GM10248 (cell line): ENCODE data around the gene LMX1A.

Experiments
- CTCF ChIA-PET: fragments of 300-600 bp; sonication (Branson Sonifier 250); formaldehyde crosslinking; extraction: SDS; loops from one replicate; lab custom pipeline; 2021; ENCODE audit warnings: antibody characterized with exemption; lab: Yijun Ruan, JAX
- POLR2A ChIA-PET: fragments of 350-650 bp; sonication (Branson Sonifier 250); formaldehyde crosslinking; extraction: SDS; loops from one replicate; lab custom pipeline; 2020; ENCODE audit warnings: antibody characterized with exemption; lab: Yijun Ruan, JAX
- DNase-seq: peaks from one replicate; pipeline ENCODE4 v3.0.0; 2012; ENCODE audit errors: extremely low spot score
- TF ChIP-seq, protein P1 (sequence below): IDR thresholded peaks from 2 replicates; pipeline ENCODE4 v1.5.1; 2012; ENCODE audit warnings: mild to moderate bottlenecking, low read depth; ENCODE audit errors: extremely low read depth, missing control alignments, control extremely low read depth

The LMX1A gene

DNA sequence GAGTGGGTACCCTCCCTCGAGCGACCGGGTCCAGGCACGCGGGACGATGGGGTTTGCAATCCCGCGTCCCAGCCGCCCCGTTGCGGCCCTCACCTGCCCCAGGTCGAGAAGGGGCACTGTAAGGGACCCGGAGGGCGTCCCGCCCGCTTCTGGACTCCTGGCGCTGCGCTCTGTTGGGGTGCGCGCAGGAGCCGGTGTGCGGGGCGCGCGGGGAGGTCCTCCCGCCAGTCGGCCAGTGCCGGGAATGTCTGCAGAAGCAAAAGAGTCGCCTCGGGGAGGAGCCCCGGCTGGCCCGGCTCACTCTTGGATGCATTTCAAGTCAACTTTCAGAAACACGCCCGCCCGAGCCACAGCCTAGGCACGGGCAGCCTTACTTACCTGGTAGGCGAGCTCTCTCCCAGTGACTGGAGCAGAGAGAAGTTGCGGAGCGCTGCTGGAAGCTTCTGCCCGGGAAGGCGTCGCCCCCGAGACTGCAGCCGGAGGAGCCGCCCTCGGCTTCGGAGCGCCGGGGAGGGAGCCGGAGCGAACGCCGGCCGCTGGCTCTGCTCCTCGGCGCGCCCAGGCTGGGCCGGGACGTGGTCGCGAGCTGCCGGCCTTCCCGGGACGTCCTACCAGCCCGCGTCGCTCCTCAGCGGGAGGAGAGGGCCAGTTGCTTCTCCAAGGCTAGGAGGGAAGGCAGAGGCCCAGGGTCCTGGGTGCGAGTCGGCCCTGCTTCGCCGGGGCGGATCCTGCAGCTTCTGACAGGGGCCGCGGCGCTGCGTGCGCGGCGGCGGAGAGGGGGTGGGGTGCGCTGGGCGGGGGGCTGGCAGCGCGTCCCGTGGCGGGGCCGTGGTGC lies at the start of gene LMX1A:
Gene LMX1A, minus strand, starts transcription at position 739 of the 835 bp plus-strand sequence. CDS start 1,156 bp downstream, outside the sequence.
- ChIA-PET CTCF (interaction anchor here (1.4 to 2.5 kb wide), 2 partner anchors 12 kb away, joined by 13 to 16 read pairs; no protein-coding TSS in a partner anchor), POLR2A (no interaction called here)
- TF ChIP-seq, protein P1, sequence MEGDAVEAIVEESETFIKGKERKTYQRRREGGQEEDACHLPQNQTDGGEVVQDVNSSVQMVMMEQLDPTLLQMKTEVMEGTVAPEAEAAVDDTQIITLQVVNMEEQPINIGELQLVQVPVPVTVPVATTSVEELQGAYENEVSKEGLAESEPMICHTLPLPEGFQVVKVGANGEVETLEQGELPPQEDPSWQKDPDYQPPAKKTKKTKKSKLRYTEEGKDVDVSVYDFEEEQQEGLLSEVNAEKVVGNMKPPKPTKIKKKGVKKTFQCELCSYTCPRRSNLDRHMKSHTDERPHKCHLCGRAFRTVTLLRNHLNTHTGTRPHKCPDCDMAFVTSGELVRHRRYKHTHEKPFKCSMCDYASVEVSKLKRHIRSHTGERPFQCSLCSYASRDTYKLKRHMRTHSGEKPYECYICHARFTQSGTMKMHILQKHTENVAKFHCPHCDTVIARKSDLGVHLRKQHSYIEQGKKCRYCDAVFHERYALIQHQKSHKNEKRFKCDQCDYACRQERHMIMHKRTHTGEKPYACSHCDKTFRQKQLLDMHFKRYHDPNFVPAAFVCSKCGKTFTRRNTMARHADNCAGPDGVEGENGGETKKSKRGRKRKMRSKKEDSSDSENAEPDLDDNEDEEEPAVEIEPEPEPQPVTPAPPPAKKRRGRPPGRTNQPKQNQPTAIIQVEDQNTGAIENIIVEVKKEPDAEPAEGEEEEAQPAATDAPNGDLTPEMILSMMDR: no peak
- no peak for DNase-seq

GRCh38 chr1:165403835-165404482 lies 47.4 kb upstream of the LMX1A start:
- TF ChIP-seq, protein P1: peak; percentile 50
- peak; percentile 46 for DNase-seq
- ChIA-PET POLR2A (no interaction called here), CTCF (interaction anchor here (1.0 to 2.4 kb wide), 9 partner anchors 8 to 295 kb away, joined by 3 to 16 read pairs (median 6); partner anchors contain the start of gene ALDH9A1)

DNA sequence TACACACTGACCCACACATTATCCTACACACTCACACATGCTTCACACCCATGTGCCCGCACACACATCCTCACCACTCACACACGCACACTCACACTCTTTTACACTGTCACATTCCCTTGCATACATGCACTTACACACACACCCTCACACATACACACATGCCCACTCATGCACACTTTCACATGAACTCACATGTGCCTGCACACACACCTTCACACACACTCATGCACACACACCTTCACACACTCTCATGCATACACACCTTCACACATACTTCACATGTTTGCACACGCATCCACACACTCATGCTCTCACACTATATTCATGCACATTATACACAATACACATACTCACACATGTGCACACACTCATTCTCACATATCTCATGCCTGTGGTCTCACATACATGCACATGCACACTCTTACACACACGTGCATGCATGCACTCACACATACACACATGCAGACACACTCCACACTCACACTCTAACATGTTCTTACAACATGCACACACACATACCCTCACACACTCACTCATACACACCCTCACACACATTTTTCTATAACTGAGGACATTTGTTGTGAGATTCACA lies 46.1 kb upstream of the LMX1A start:
- TF ChIP-seq, protein P1: no peak
- ChIA-PET POLR2A (no interaction called here), CTCF (interaction anchor here (1.0 to 2.0 kb wide), 7 partner anchors 10 to 296 kb away, joined by 3 to 16 read pairs (median 6); partner anchors contain the start of gene ALDH9A1)
- DNase-seq: no peak

GRCh38 chr1:165397944-165398343 lies 41.4 kb upstream of the LMX1A start:
- CTCF ChIA-PET: interaction anchor here (0.7 to 8.3 kb wide), 4 partner anchors 12 to 194 kb away, joined by 4 to 120 read pairs (median 22); no protein-coding TSS in a partner anchor
- DNase-seq: no peak
- POLR2A ChIA-PET: no interaction called here
- TF ChIP-seq, protein P1: no peak

DNA sequence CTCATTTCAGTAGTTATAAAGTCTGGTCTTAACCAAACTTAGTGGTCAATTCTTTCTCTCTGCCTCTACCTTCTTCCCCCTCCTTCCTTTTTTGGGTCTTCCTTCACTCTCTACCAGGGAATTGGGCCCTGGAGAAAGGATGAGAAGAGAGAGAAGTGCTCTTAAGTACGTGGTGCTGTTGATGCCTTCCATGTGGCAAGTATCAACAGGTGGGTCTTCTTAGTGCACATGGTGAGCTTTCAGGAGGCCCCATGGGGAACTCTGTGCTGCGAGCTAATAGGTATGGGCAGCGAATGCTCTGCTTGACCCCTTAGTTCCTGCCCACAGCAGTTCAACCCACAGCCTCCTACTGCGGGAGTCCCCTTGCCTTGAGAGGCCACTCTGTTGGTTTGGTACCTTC lies 39.4 kb upstream of the LMX1A start:
- CTCF ChIA-PET: interaction anchor here (0.9 to 8.3 kb wide), 8 partner anchors 9 to 519 kb away, joined by 3 to 120 read pairs (median 5); no protein-coding TSS in a partner anchor
- POLR2A ChIA-PET: no interaction called here
- TF ChIP-seq, protein P1: no peak
- no peak for DNase-seq

- ChIA-PET POLR2A (no interaction called here), CTCF (interaction anchor here (0.9 to 8.3 kb wide), 9 partner anchors 10 to 519 kb away, joined by 3 to 120 read pairs (median 5); no protein-coding TSS in a partner anchor)
- DNase-seq: no peak
- TF ChIP-seq, protein P1: no peak
Measured at GRCh38 chr1:165395478-165395877, 39.0 kb upstream of the LMX1A start.
